NCI-H748 (cell line): ENCODE results near the gene ELAVL1.
A peak's percentile ranks its signal among the peaks of the same experiment; 100 is the strongest.

Source experiments
- DNase-seq: peaks from one replicate; lab custom pipeline; 2025; ENCODE audit not compliant: unreplicated experiment; lab: John Stamatoyannopoulos, UW

Gene ELAVL1

GRCh38 chr19:8022275-8022674 lies 16.8 kb upstream of the ELAVL1 start:
- DNase-seq, result no peak

- no peak for DNase-seq
These were observed 15.9 kb upstream of the ELAVL1 start for GRCh38 chr19:8021374-8021773.

- no peak for DNase-seq
These were observed 15.2 kb upstream of the ELAVL1 start for GRCh38 chr19:8020681-8021080.

GRCh38 chr19:8017808-8018207 lies 12.4 kb upstream of the ELAVL1 start:
- DNase-seq, result peak; percentile 31

- DNase-seq, result peak; percentile 24
These were observed 523 bp downstream of the ELAVL1 start for GRCh38 chr19:8004723-8005513.

GRCh38 chr19:8004001-8004400 lies 1.4 kb downstream of the ELAVL1 start:
- DNase-seq, result no peak

- DNase-seq, result peak; percentile 58
These were observed 3.2 kb downstream of the ELAVL1 start for GRCh38 chr19:8001995-8002849.

GRCh38 chr19:8001651-8001994 lies 3.8 kb downstream of the ELAVL1 start:
- DNase-seq, result no peak

GRCh38 chr19:8000298-8001038 lies 5.0 kb downstream of the ELAVL1 start:
- no peak for DNase-seq

GRCh38 chr19:7999376-7999775 lies 6.1 kb downstream of the ELAVL1 start:
- no peak for DNase-seq

- DNase-seq, result no peak
These were observed 7.5 kb downstream of the ELAVL1 start for GRCh38 chr19:7997809-7998480.

GRCh38 chr19:7996883-7997282 lies 8.6 kb downstream of the ELAVL1 start:
- DNase-seq, result no peak

- DNase-seq, result no peak
These were observed 9.7 kb downstream of the ELAVL1 start for GRCh38 chr19:7995810-7996158.

- DNase-seq, result no peak
These were observed 10.3 kb downstream of the ELAVL1 start for GRCh38 chr19:7994928-7995809.

GRCh38 chr19:7994114-7994513 lies 11.3 kb downstream of the ELAVL1 start:
- DNase-seq, result no peak

- DNase-seq, result no peak
These were observed 11.9 kb downstream of the ELAVL1 start for GRCh38 chr19:7993560-7993959.

- DNase-seq, result peak; percentile 66
These were observed 12.9 kb downstream of the ELAVL1 start for GRCh38 chr19:7992575-7992974.

GRCh38 chr19:7989071-7989575 lies 16.3 kb downstream of the ELAVL1 start:
- DNase-seq, result no peak

GRCh38 chr19:7988307-7988706 lies 17.1 kb downstream of the ELAVL1 start:
- no peak for DNase-seq
